Measurements from ENCODE around the gene CHM. TPM values are rescaled to one million over a fixed set of nuclear protein-coding genes. Genes with fewer than 3 reads are reported as not detected.

The CHM gene
- total RNA-seq, 1 donor from 2014 or later = 43.9 TPM

GRCh38 chrX:85905851-85906250 is 141.5 kb downstream of the CHM start:
- Mint-ChIP-seq H3K27ac (no peak overlapping the region), H3K27me3 (no peaks in the 10 kb centered on the region), H3K4me3 (no peak overlapping the region), H3K9me3 (no peaks in the 10 kb centered on the region), H3K36me3 (peaks cover 14% of the 10 kb centered on the region), H3K4me1 (ENCODE audit: unreplicated experiment) (no peaks in the 10 kb centered on the region)
- DNase-seq (ENCODE audit: extremely low spot score, unreplicated experiment) = no peak
- TF ChIP-seq CTCF (conservative IDR thresholded peaks at IDR 0.05) = no peak

DNA sequence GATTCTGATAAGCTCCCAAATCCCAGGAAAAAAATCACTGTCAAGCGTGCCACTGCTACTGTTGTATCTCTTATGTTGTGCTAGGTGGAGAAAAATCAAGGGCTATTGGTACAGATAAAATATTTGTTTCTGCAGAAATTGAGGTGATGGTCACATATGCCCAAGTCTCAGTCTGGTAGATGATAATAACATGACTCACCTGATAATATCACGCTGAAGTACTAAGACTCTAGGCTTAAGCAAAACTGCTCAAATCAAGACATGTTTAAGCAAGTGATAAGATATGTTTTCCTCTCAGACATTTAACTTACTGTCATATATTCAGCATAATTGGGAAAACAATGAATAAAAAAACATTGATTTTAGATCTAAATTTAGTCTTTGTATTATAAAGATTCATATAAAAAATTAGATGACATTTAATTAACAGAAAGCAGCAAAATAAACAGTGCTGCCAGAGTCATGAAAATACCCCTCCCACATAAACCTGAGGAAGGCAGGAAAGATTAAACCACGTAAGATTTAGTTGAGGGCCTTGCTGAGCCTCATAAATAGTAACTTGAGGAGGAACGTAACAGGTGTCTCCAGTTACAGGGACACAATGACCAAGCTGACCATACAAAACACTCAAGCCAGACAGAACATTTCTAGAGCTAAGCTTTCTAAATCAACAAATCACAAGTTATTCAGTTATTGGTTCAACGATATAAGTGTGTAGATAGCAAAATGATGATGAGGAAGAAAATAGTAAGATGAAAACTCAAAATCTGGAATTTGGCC is 143.5 kb downstream of the CHM start:
- H3K27me3 Mint-ChIP-seq = no peaks in the 10 kb centered on the region
- H3K4me1 Mint-ChIP-seq (ENCODE audit: unreplicated experiment) = no peaks in the 10 kb centered on the region
- DNase-seq (ENCODE audit: extremely low spot score, unreplicated experiment) = no peak
- TF ChIP-seq CTCF (conservative IDR thresholded peaks at IDR 0.05) = no peak
- no peaks in the 10 kb centered on the region for H3K9me3 Mint-ChIP-seq
- no peak overlapping the region for H3K27ac Mint-ChIP-seq
- H3K4me3 Mint-ChIP-seq = no peak overlapping the region
- H3K36me3 Mint-ChIP-seq = peaks cover 11% of the 10 kb centered on the region

DNA sequence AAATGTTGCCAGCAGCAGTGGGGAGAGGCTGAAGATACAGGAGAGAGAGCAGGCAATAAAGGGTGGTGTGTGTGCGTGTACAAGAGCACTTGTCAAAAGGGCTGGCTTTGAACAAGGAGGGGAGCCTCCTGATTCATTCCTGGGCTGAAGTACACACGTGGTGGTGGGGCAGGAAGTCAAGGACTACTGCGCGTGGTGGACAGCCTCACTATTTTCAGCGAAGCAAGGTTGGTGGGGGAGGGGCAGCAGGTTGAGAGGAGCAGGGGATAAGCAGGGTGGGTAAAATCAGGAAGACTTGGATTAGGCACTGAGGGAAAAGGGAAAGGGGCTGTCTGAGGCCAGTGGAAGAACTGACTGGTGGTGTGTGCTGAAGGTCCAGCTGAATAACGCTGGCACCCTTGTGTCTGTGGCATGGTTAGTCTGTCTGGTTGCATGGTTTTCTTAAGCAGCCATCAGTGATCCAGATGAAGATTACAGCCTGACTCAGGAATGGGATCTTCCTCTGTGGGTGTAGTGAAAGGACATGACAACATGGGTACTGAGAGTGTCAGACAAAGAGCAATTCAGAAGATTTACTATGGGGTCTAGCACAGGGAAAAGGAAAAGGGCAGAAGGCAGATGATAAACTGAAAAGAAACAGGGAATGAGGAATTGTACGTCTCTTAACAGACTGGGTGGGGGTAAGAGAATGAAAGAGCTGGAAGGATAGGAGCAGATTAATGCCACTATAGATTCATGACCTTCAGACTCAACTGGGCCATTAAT is 149.8 kb downstream of the CHM start:
- Mint-ChIP-seq H3K4me1 (ENCODE audit: unreplicated experiment) (no peaks in the 10 kb centered on the region), H3K27me3 (no peaks in the 10 kb centered on the region), H3K27ac (no peak overlapping the region), H3K4me3 (no peak overlapping the region), H3K36me3 (peaks cover 24% of the 10 kb centered on the region), H3K9me3 (no peaks in the 10 kb centered on the region)
- no peak for DNase-seq (ENCODE audit: extremely low spot score, unreplicated experiment)
- TF ChIP-seq CTCF (conservative IDR thresholded peaks at IDR 0.05) = no peak

- no peaks in the 10 kb centered on the region for H3K4me1 Mint-ChIP-seq (ENCODE audit: unreplicated experiment)
Measured at GRCh38 chrX:85882601-85883000, 164.8 kb downstream of the CHM start.

DNA sequence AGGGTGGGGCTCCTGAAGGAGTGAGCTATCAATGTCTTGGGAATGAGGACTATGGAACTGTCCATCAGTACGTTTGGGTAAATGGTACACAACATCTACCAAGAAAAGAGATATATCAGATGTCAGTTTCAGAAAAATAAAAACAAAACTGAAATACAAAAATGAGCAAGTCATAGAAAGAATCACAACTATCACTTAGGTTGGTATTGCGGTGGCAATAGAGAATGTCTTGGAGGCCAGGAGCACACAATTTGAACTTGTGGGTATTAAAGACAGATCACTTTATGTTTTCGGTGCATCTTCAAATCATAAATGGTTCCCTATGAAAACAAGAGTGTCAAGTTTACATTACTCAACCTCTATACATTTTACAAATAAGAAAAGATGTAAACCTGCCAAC is 176.8 kb downstream of the CHM start:
- H3K9me3 Mint-ChIP-seq = peaks cover 6% of the 10 kb centered on the region
- no peak overlapping the region for H3K27ac Mint-ChIP-seq
- H3K4me1 Mint-ChIP-seq (ENCODE audit: unreplicated experiment) = no peaks in the 10 kb centered on the region
- H3K36me3 Mint-ChIP-seq = peaks cover 50% of the 10 kb centered on the region
- no peaks in the 10 kb centered on the region for H3K27me3 Mint-ChIP-seq
- TF ChIP-seq CTCF (conservative IDR thresholded peaks at IDR 0.05) = no peak
- no peak for DNase-seq (ENCODE audit: extremely low spot score, unreplicated experiment)
- no peak overlapping the region for H3K4me3 Mint-ChIP-seq

More at GRCh38 chrX:85882601-85883000, 164.8 kb downstream of the CHM start:
- Mint-ChIP-seq H3K4me3 (no peak overlapping the region), H3K27me3 (no peaks in the 10 kb centered on the region), H3K27ac (no peak overlapping the region), H3K36me3 (peaks cover 19% of the 10 kb centered on the region), H3K9me3 (peaks cover 7% of the 10 kb centered on the region)
- no peak for DNase-seq (ENCODE audit: extremely low spot score, unreplicated experiment)
- TF ChIP-seq CTCF (conservative IDR thresholded peaks at IDR 0.05) = no peak
